ENCODE results near the gene MICU2.

MICU2 gene

GRCh38 chr13:21542563-21542962 is 61.4 kb downstream of the MICU2 start:
- no peak for DNase-seq

GRCh38 chr13:21541980-21542379 is 62.0 kb downstream of the MICU2 start:
- no peak for DNase-seq

DNA sequence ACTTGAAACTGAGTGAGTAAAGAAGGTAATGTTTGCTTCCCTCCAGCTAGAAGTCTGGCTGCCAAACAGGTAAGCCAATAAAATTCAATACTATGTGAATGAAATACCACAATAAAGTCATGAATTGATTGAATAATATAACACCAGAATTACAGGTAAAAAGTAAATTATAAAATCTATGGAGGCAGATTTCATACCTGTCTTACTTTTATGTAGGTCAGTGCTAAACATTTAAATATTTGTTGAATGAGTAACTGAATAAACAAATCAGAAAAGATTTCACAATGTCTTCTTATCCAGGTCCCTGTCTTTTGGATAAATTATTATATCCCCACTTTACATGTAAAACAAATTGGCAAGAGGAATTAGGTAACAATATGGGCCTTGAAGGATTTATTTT is 62.7 kb downstream of the MICU2 start:
- no peak for DNase-seq

- DNase-seq = no peak
These were observed 64.3 kb downstream of the MICU2 start for GRCh38 chr13:21539687-21540086.

DNA sequence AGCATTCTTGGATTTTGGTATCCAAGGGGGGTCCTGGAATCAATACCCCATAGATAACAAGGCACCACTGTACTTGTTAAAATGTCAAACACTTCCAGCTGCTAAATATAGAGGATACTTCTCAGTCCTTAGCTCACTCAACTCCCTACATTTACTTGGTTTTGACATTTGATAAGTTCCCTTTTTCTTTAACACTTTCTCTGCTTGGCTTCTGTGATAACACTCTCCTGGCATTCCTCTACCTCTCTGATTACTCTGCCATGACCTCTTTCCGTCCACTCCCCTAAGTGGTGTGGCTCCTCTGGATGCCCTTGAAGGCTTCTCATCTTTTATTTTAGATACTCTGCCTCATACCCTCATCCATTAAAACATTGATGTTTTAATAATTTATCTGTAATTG is 65.2 kb downstream of the MICU2 start:
- no peak for DNase-seq

GRCh38 chr13:21538280-21538679 is 65.7 kb downstream of the MICU2 start:
- DNase-seq = no peak

GRCh38 chr13:21537105-21537504 is 66.9 kb downstream of the MICU2 start:
- no peak for DNase-seq

- no peak for DNase-seq
These were observed 69.2 kb downstream of the MICU2 start for GRCh38 chr13:21534760-21535159.

DNA sequence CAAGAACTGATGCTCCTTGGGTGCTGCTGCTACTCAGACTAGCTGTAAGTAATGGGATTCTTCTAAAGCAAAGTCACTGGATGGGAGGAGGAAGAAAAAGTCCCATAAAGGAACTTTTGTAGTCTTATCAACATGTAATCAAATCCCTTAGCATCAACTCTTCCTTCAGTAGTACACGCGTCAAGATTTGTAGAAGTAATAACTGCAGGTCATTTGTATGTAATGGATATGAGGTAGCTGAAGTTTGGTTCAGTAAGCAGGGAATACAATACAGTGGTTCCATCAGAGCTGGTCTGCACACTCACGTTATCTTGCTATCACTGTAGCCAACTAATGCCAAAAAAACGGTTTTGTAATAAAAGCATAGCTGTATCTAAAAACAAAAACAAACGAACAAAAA is 72.5 kb downstream of the MICU2 start:
- no peak for DNase-seq

GRCh38 chr13:21530656-21531055 is 73.3 kb downstream of the MICU2 start:
- no peak for DNase-seq

GRCh38 chr13:21529146-21529893 is 74.7 kb downstream of the MICU2 start:
- DNase-seq = peak in 2 of 6 experiments; percentile 4 to 9

GRCh38 chr13:21528616-21529015 is 75.4 kb downstream of the MICU2 start:
- no peak for DNase-seq

DNA sequence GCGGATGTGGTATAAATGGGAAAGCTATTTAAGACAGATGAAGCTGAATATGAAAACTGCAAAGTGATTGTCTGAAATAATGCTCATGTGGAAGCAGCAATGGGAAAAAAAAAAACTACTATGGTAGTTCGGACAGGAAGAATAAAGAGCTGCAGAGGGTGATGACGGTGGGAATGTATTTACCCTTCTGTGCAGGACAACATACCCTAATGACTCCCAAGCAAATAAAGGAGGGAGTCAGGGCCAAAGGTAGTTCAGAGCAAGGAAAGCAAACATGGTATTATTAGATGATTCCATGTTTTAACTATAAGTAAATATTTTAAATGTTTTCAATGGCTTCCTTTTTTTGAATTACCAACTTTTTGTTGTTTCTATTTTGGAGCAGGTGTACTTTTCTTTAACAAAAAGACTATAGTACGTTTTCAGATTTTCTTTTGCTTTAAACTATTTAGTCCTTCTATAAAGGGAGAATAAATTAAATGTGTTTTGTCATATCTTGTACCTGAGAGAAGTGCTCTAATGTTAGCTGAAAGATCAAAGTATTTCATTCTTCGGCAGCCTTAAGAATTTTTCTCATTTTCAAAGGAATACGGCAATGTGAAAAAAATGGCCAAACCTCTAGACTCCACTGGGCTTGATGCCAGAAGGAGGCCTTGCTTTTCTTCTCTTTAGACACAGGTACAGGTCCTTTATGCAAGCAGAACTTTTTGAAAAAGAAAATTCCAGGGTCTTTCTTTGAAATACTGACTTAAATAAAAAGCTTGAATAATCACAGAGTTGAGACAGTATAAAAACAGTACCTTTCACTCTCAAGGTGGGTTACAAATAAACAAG is 77.0 kb downstream of the MICU2 start:
- DNase-seq = no peak

DNA sequence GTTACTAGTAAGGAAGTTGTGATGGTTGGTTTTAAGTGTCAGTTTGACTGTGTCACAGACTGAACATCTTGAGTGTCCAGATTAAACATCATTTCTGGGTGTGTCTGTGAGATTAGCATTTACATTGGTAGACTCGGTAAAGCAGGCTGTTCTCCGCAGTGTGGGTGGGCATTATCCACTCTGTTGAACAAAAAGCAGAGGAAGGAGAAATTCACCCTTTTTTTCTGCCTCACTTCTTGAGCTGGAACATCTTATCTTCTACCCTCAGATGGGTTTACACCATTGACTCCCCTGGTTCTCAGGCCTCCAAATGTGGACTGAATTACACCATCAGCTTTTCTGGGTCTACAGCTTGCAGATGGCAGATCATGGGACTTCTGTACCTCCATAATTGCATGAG is 81.1 kb downstream of the MICU2 start:
- no peak for DNase-seq

DNA sequence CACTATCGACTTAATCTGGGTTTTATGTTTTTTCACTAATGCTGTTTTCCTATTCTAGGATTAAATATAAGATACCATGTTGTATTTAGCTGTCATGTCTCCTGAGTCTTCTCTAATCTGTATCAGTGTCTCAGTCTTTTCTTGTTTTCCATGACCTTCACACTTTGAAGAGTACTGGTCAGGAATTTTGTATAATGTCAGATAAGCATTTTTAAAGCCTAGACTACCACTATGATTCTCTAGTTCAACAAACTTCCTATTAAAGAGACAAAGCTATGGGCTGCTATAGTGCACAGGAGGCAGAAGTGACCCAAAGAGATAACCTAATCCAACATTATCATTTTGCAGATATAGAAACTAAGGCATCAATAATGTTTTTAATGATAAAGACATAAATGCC is 81.8 kb downstream of the MICU2 start:
- no peak for DNase-seq

- no peak for DNase-seq
These were observed 85.3 kb downstream of the MICU2 start for GRCh38 chr13:21518617-21519144.

DNA sequence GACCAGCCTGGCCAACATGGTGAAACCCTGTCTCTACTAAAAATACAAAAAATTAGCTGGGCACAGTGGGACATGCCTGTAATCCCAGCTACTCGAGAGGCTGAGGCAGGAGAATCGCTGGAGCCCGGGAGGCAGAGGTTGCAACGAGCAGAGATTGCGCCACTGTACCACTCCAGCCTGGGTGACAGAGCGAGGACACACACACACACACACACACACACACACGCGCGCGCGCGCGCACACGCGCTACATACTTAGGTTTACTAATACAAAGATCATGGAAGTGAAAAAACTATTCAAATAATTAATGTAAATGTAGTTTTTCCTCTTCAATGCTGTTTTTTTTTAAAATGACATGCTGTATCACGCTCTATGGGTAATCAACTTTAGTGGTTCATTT is 86.4 kb downstream of the MICU2 start:
- DNase-seq = no peak

GRCh38 chr13:21516805-21517204 is 87.2 kb downstream of the MICU2 start:
- no peak for DNase-seq

DNA sequence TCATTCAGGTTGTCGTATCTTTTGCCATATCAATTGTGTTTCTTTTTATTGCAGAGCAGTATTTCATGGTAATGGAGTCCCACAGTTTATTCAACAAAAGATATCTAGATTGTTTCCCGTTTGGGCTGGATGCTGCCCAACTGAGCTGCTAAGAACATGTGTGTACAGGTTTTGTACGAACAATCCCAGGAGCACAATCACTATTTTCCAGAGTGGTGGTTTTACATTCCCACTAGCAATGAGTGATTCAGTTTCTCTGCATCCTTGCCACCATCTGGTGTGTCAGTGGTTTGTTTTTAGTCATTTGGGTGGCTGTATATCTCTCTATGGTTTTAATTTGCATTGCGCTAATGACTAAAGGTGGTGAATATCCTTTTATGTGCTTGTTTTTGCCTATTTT is 92.1 kb downstream of the MICU2 start:
- no peak for DNase-seq

DNA sequence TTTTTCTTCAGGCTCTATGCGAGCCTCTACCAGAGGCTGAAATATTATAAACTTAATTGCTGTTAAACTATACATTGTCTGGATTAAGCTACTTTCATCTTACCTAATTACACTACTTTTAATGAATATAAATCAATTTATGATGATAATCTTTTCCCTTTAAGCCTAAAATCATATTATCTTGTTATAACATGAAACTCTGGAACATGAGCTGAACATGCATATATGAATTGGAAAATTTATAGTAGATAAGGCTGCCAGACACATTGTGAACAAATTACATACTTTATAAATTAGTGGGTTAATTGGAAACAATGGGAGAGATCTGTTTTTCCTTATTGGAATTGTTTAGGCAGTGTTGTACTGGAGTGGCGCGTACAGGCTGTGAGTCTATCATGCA is 99.6 kb downstream of the MICU2 start:
- no peak for DNase-seq

- no peak for DNase-seq
These were observed 102.3 kb downstream of the MICU2 start for GRCh38 chr13:21501686-21502085.

GRCh38 chr13:21486322-21486721 is 117.6 kb downstream of the MICU2 start:
- DNase-seq = no peak

GRCh38 chr13:21483748-21484147 is 120.2 kb downstream of the MICU2 start:
- no peak for DNase-seq

DNA sequence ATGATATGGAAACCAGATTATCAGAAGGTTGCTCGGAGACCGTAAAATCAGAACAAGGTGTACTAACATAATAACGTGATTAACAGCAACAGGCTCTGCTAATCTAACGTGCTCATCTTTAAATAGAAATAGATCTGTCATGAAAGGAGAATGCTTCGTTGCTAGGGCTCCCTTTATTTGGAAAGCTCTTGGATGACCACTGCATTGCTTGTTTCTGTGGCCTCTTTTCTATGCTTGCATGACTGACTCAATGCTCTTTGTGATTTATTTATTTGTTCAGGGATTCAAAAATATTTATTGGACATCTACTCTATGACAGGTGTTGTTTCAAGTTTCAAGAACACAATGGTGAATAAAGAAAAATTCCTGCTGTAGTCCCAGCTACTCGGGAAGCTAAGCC is 122.6 kb downstream of the MICU2 start:
- DNase-seq = no peak

Measured in stimulated activated naive CD4-positive, alpha-beta T cell (primary cell).